ENCODE measurements around the gene C16orf87. TPM values are rescaled to one million over a fixed set of nuclear protein-coding genes. Genes with fewer than 3 reads are reported as not detected.
"Not testable (repeated sequence)": the region's sequence is repeated elsewhere in the genome, so short reads cannot be mapped to it uniquely, and the experiment has no call there.

Gene C16orf87
- total RNA-seq, result 10 to 100 TPM; 10.3 to 11.2 TPM

DNA sequence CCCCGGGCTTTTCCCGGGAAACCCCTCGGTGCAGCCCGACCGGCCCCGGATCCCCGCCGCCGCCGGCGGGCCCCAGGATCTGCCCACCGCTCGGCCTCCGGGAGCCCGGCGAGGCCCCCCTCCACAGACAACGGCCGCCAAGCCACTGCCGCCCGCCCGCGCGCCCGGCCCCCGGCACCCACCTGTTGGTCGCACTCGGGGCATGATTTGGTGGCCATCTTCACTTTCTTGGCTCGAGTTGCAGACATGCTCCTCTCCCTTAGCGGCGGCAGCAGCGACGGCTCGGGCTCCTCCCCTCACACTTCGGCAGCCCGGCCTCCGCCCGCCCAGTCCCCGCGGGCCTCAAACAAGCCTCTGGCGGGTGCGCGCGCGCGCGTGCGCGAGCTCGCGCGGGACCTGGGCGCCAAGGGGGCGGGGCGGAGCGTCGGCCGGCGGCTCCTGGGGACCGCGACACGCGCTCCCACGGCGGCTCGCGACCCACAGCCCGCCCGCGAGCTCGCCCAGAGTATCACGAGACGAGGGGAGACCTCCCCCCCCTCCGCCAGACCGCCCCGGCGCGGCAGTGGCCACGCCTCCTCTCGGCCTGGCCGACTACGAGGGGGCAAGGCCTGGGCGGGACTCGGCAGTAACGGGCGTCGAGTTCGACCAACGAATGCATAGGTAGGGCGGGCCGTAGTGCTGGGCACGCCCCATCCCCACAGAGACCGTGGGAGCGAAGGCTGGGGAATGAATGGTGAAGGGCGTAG, at the start of gene C16orf87:
C16orf87 (minus strand) TSS at position 279 of the 746 bp plus-strand sequence; CDS start at position 248, 31 bp downstream.
- Mint-ChIP-seq H3K4me3 (peak within 1 kb of the TSS; percentile 98), H3K9me3 (no peaks in the 10 kb centered on the region), H3K4me1 (peaks cover 37% of the 10 kb centered on the region), H3K27me3 (peaks cover 9% of the 10 kb centered on the region), H3K36me3 (ENCODE audit: low read depth) (peaks cover 11% of the 10 kb centered on the region), H3K27ac (peak within 1 kb of the TSS; percentile 97)
- CTCF ChIA-PET, result no interaction called here
- DNase-seq, result peak; percentile 93
- POLR2A ChIA-PET, result interaction anchor here (0.6 kb wide), 1 partner anchor 9 kb away, joined by 5 read pairs; no protein-coding TSS in a partner anchor

DNA sequence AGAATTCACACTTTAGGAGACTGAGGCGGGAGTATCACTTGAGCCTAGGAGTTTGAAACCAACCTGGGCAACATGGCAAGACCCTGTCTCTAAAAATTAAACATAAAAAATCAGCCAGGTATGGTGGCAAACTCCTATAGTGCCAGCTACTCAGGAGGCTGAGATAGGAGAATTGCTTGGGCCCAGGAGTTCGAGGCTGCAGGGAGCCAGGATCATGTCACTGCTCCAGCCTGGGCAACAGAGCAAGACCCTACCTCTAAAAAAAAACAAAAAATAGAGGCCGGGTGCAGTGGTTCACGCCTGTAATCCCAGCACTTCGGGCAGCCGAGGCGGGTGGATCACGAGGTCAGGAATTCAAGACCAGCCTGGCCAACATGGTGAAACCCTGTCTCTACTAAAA, 44.3 kb upstream of the C16orf87 start:
- Mint-ChIP-seq H3K27ac (no peak overlapping the region), H3K9me3 (no peaks in the 10 kb centered on the region), H3K4me3 (no peak overlapping the region), H3K4me1 (no peaks in the 10 kb centered on the region), H3K27me3 (peaks cover 8% of the 10 kb centered on the region), H3K36me3 (ENCODE audit: low read depth) (no peaks in the 10 kb centered on the region)
- POLR2A ChIA-PET, result no interaction called here
- no peak for DNase-seq
- CTCF ChIA-PET, result interaction anchor here (1.7 kb wide), 1 partner anchor 25 kb away, joined by 3 read pairs; no protein-coding TSS in a partner anchor

GRCh38 chr16:46873201-46873600, 42.2 kb upstream of the C16orf87 start:
- Mint-ChIP-seq H3K27me3 (peaks cover 5% of the 10 kb centered on the region), H3K4me3 (no peak overlapping the region), H3K27ac (no peak overlapping the region), H3K36me3 (ENCODE audit: low read depth) (no peaks in the 10 kb centered on the region), H3K4me1 (no peaks in the 10 kb centered on the region), H3K9me3 (peaks cover 3% of the 10 kb centered on the region)
- ChIA-PET POLR2A (interaction anchor here (0.6 kb wide), 1 partner anchor 1346 kb away, joined by 4 read pairs; no protein-coding TSS in a partner anchor), CTCF (interaction anchor here (0.7 to 1.2 kb wide), 3 partner anchors 11 to 68 kb away, joined by 3 read pairs; partner anchors contain the start of gene GPT2)
- DNase-seq, result no peak

GRCh38 chr16:46871597-46871996, 40.6 kb upstream of the C16orf87 start:
- Mint-ChIP-seq H3K27me3 (peaks cover 7% of the 10 kb centered on the region), H3K9me3 (peaks cover 7% of the 10 kb centered on the region), H3K4me3 (no peak overlapping the region), H3K4me1 (no peaks in the 10 kb centered on the region), H3K27ac (no peak overlapping the region), H3K36me3 (ENCODE audit: low read depth) (peaks cover 3% of the 10 kb centered on the region)
- POLR2A ChIA-PET, result no interaction called here
- CTCF ChIA-PET, result interaction anchor here (1.4 kb wide), 1 partner anchor 17 kb away, joined by 4 read pairs; no protein-coding TSS in a partner anchor
- no peak for DNase-seq

DNA sequence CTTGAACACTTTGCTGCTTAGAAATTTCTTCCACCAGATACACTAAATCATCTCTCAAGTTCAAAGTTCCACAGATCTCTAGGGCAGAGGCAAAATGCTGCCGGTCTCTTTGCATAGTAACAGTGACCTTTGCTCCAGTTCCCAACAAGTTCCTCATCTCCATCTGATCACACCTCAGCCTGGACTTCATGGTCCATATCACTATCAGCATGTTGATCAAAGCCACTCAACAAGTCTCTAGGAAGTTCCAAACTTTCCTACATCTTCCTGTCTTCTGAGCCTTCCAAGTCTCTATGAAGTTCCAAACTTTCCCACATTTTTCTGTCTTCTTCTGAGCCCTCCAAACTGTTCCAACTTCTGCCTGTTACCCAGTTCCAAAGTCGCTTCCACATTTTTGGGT, 37.9 kb upstream of the C16orf87 start:
- CTCF ChIA-PET; H3K27me3 Mint-ChIP-seq; H3K4me3 Mint-ChIP-seq; H3K4me1 Mint-ChIP-seq; H3K27ac Mint-ChIP-seq; POLR2A ChIA-PET; H3K9me3 Mint-ChIP-seq; H3K36me3 Mint-ChIP-seq (ENCODE audit: low read depth); DNase-seq: not testable (repeated sequence)

GRCh38 chr16:46867486-46867885, 36.5 kb upstream of the C16orf87 start:
- CTCF ChIA-PET, H3K4me3 Mint-ChIP-seq, H3K27ac Mint-ChIP-seq, DNase-seq, H3K27me3 Mint-ChIP-seq, POLR2A ChIA-PET: not testable (repeated sequence)
- Mint-ChIP-seq H3K9me3 (peaks cover 12% of the 10 kb centered on the region), H3K4me1 (peaks cover 17% of the 10 kb centered on the region), H3K36me3 (ENCODE audit: low read depth) (peaks cover 11% of the 10 kb centered on the region)

DNA sequence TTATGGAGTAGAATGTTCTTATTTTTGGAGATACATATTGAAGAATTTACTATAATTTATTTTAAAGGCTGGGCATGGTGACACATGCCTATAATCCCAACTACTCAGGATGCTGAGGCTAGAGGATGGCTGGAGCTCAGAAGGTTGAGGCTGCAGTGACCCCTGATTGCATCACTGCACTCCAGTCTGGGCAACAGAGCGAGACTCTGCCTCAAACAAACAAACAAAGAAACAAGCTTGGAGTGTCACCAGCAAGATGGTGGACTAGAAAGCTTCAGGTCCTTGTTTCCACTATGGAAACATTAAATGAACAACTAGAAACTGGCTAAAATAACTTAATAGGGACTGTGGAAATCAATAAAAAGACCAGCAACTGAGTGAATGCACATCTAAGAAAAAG, 35.3 kb upstream of the C16orf87 start:
- Mint-ChIP-seq H3K27me3 (peaks cover 7% of the 10 kb centered on the region), H3K9me3 (peaks cover 12% of the 10 kb centered on the region), H3K27ac (no peak overlapping the region), H3K36me3 (ENCODE audit: low read depth) (peaks cover 11% of the 10 kb centered on the region), H3K4me3 (no peak overlapping the region), H3K4me1 (peaks cover 21% of the 10 kb centered on the region)
- ChIA-PET POLR2A (no interaction called here), CTCF (interaction anchor here (2.3 kb wide), 1 partner anchor 12 kb away, joined by 6 read pairs; no protein-coding TSS in a partner anchor)
- DNase-seq, result no peak

DNA sequence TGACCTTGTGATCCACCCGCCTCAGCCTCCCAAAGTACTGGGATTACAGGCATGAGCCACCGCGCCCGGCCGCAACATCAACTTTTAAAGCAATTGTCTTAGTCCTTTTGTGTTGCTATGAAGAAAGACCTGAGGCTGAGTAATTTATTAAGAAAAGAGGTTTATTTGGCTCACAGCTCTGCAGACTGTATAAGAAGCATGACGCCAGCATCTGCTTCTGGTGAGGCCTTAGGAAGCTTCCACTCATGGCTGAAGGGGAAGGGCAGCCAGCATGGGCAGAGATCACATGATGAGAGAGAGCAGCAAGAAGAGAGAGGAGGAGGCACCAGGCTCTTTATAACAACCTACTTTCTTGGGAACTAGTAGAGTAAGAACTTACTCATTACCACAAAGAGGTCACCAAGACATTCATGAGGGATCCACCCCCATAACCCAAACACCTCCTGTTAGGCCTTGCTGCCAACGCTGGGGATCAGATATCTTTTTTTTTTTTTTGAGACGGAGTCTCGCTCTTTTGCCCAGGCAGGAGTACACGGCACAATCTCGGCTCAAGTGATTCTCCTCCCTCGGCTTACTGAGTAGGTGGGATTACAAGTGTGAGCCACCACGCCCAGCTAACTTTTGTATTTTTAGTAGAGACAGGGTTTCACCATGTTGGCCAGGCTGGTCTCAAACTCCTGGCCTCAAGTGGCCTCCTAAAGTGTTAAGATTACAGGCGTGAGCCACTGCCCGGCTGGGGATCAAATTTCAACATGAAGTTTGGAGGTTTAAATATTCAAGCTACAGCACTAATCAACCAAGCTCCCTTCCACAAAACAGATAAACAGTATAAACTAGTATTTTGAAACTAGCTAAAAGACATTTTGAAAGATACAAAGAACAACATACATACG, 31.8 kb upstream of the C16orf87 start:
- Mint-ChIP-seq H3K9me3 (peaks cover 8% of the 10 kb centered on the region), H3K4me1 (peaks cover 29% of the 10 kb centered on the region), H3K27me3 (peaks cover 2% of the 10 kb centered on the region), H3K36me3 (ENCODE audit: low read depth) (peaks cover 11% of the 10 kb centered on the region), H3K4me3 (no peak overlapping the region), H3K27ac (peak overlapping the region; percentile 73)
- ChIA-PET POLR2A (no interaction called here), CTCF (interaction anchor here (2.8 kb wide), 1 partner anchor 9 kb away, joined by 10 read pairs; no protein-coding TSS in a partner anchor)
- no peak for DNase-seq

DNA sequence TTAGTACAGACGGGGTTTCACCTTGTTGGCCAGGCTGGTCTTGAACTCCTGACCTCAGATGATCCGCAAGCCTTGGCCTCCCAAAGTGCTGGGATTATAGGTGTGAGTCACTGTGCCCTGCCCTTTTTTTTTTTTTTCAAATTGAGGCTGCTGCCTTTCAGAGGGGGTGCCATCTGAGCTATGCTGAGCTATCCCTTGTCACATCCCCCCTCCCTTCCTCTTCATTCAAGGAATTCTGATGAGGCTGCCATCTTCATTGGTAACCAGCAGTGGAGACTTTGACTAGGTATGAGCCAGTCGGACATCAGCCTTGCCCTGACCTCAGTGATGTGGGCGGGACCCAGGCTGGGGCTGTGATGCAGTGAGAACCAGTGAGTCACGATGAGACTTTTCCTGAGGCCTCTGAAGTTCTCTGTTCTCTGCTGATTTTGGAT, 28.8 kb upstream of the C16orf87 start:
- H3K36me3 Mint-ChIP-seq (ENCODE audit: low read depth), result peaks cover 8% of the 10 kb centered on the region
- H3K9me3 Mint-ChIP-seq, result peaks cover 6% of the 10 kb centered on the region
- ChIA-PET POLR2A (no interaction called here), CTCF (interaction anchor here (0.6 to 1.8 kb wide), 6 partner anchors 20 to 1297 kb away, joined by 3 to 6 read pairs (median 4); no protein-coding TSS in a partner anchor)
- H3K4me1 Mint-ChIP-seq, result peaks cover 29% of the 10 kb centered on the region
- H3K27ac Mint-ChIP-seq, result no peak overlapping the region
- H3K4me3 Mint-ChIP-seq, result no peak overlapping the region
- H3K27me3 Mint-ChIP-seq, result no peaks in the 10 kb centered on the region
- DNase-seq, result no peak

DNA sequence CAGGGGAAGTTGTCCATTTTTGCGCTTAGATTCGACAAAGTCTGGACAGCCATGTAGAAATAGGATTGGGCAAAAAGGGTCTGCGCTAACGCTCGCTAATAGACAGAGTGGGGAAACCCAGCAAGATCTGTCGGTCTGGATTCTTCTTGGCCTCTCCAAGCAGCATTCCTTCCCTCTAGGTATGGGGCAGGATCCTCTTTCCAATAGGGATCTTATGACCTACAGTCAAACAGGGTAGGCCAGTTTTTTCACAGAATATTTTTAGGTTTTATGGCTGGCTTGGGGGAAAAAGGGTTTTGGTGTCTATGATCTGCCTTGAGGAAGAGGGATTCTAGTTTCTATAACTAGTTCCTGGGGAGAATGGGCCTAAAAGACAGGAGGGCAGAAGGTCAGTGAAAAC, 27.2 kb upstream of the C16orf87 start:
- no peak overlapping the region for H3K4me3 Mint-ChIP-seq
- H3K9me3 Mint-ChIP-seq, result peaks cover 4% of the 10 kb centered on the region
- no peak overlapping the region for H3K27ac Mint-ChIP-seq
- peaks cover 18% of the 10 kb centered on the region for H3K4me1 Mint-ChIP-seq
- ChIA-PET CTCF (interaction anchor here (0.8 kb wide), 1 partner anchor 24 kb away, joined by 3 read pairs; no protein-coding TSS in a partner anchor), POLR2A (no interaction called here)
- DNase-seq, result no peak
- H3K27me3 Mint-ChIP-seq, result no peaks in the 10 kb centered on the region
- peaks cover 4% of the 10 kb centered on the region for H3K36me3 Mint-ChIP-seq (ENCODE audit: low read depth)

DNA sequence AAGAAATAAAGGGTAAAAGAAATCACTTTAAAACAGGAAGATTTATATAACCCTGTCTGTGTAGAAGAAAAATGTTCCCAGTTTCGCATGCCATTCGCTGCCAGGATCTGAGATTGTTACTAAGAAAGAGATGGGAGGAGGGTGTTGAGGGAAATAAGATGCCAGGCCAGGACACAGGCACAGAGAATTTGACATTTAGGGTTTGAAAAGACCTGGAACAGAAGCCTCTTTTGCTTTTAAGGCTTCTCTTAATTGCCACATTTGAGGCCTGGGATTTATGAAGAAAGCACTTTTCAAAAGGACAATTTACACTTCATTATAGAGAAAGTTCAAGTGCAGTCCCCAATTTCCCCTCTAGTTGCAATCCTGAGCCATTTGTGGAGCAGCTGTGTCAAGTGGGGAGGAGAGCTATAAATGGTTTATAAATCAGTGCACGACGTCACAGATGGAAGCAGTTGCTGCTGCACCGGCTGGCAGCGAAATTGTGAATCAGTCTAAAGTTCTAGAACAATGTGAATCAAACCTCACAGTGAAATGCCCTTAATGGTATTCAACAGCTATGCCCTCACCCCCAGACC, 26.5 kb upstream of the C16orf87 start:
- ChIA-PET POLR2A (no interaction called here), CTCF (interaction anchor here (0.6 to 0.8 kb wide), 2 partner anchors 24 to 1643 kb away, joined by 3 read pairs; no protein-coding TSS in a partner anchor)
- H3K4me3 Mint-ChIP-seq, result no peak overlapping the region
- peak; percentile 13 for DNase-seq
- H3K4me1 Mint-ChIP-seq, result peaks cover 13% of the 10 kb centered on the region
- H3K9me3 Mint-ChIP-seq, result no peaks in the 10 kb centered on the region
- H3K27ac Mint-ChIP-seq, result no peak overlapping the region
- H3K36me3 Mint-ChIP-seq (ENCODE audit: low read depth), result no peaks in the 10 kb centered on the region
- no peaks in the 10 kb centered on the region for H3K27me3 Mint-ChIP-seq

- no peak for DNase-seq
- ChIA-PET POLR2A (no interaction called here), CTCF (interaction anchor here (1.9 kb wide), 1 partner anchor 62 kb away, joined by 13 read pairs; no protein-coding TSS in a partner anchor)
- H3K27me3 Mint-ChIP-seq, result no peaks in the 10 kb centered on the region
- H3K36me3 Mint-ChIP-seq (ENCODE audit: low read depth), result no peaks in the 10 kb centered on the region
- H3K9me3 Mint-ChIP-seq, result no peaks in the 10 kb centered on the region
- H3K4me1 Mint-ChIP-seq, result peaks cover 7% of the 10 kb centered on the region
- no peak overlapping the region for H3K4me3 Mint-ChIP-seq
- no peak overlapping the region for H3K27ac Mint-ChIP-seq
These were observed 24.4 kb upstream of the C16orf87 start for GRCh38 chr16:46855389-46855788.
